ENCODE measurements around the gene PAK4.

Gene PAK4

GRCh38 chr19:39224910-39225309 is 99.3 kb downstream of the PAK4 start:
- TF ChIP-seq CTCF (IDR thresholded peaks at IDR 0.05; ENCODE audit: low read depth, low read length), result no peak
- H3K4me3 ChIP-seq (ENCODE audit: low read depth, low read length), result no peak overlapping the region
- DNase-seq (ENCODE audit: low read depth, low spot score), result no peak
- in situ Hi-C loops (cut with HindIII; ENCODE audit: low sequenced_read_pairs), result no loop called here

Measured in astrocyte of the spinal cord (primary cell).